ENCODE results near the gene PODXL. TPM values are rescaled to one million over a fixed set of nuclear protein-coding genes. Genes with fewer than 3 reads are reported as not detected.

The PODXL gene
- total RNA-seq, 1 experiment from 2014 or later = 727 TPM

GRCh38 chr7:131530137-131530536 lies 26.3 kb downstream of the PODXL start:
- H2BK20ac ChIP-seq (ENCODE audit: low read depth, low read length, poor library complexity, severe bottlenecking) = no peak overlapping the region
- H3K23ac ChIP-seq (ENCODE audit: insufficient read length, low read depth, low read length) = no peak overlapping the region
- no peak overlapping the region for H3K14ac ChIP-seq (ENCODE audit: insufficient read depth, low read length)
- Mint-ChIP-seq H3K27me3 (ENCODE audit: low read depth) (no peaks in the 10 kb centered on the region), H3K4me1 (peaks cover 68 to 81% of the 10 kb centered on the region in 2 experiments), H3K36me3 (ENCODE audit: insufficient read depth in 1 of 3, low read depth in 3 of 3) (peaks cover 48 to 74% (median 69%) of the 10 kb centered on the region in 3 experiments), H3K27ac (peak overlapping the region in 2 of 3 experiments; percentile 75 to 89; a peak in 3 of 7 replicates), H3K4me3 (peak overlapping the region in 1 of 2 experiments; percentile 56; a peak in 2 of 5 replicates), H3K9me3 (no peaks in the 10 kb centered on the region)
- no peak for DNase-seq
- H4K20me1 ChIP-seq (ENCODE audit: control insufficient read depth, insufficient read depth, insufficient read length) = peaks cover 2% of the 10 kb centered on the region
- no peak overlapping the region for H3K18ac ChIP-seq (ENCODE audit: insufficient read length, low read depth, low read length)
- no peak overlapping the region for H3K9ac ChIP-seq (ENCODE audit: extremely low read depth, insufficient read length, low read length)
- H4K91ac ChIP-seq (ENCODE audit: insufficient read length, low read depth, low read length) = no peak overlapping the region
- H3K79me2 ChIP-seq (ENCODE audit: insufficient read depth, low read length) = peaks cover 82% of the 10 kb centered on the region
- H4K8ac ChIP-seq (replicated peaks; ENCODE audit: insufficient read length, low read depth, low read length) = no peak overlapping the region
- no peak overlapping the region for H2BK15ac ChIP-seq (ENCODE audit: low read depth, low read length)
- no peak overlapping the region for H3K4ac ChIP-seq (ENCODE audit: low read depth, low read length)
- no peak overlapping the region for H3T11ph ChIP-seq (ENCODE audit: low read length)
- no peak overlapping the region for H2AK5ac ChIP-seq (ENCODE audit: insufficient read length, low read length)
- H3K27ac ChIP-seq (ENCODE audit: insufficient read length, low read depth, low read length) = no peak overlapping the region
- no peak for TF ChIP-seq CTCF (conservative IDR thresholded peaks at IDR 0.05)
- no peaks in the 10 kb centered on the region for H3K9me3 ChIP-seq (ENCODE audit: control insufficient read depth, low read depth, low read length)
- no peak overlapping the region for H2AFZ ChIP-seq (ENCODE audit: low read length)
- no peak overlapping the region for H3K56ac ChIP-seq (ENCODE audit: insufficient read length, low read depth, low read length)
- H4K5ac ChIP-seq (ENCODE audit: insufficient read length, low read depth, low read length) = no peak overlapping the region
- H2BK5ac ChIP-seq (ENCODE audit: insufficient read length, low read length) = no peak overlapping the region
- H3K27me3 ChIP-seq (ENCODE audit: insufficient read depth, low read length) = no peaks in the 10 kb centered on the region
- no peak overlapping the region for H2BK120ac ChIP-seq (ENCODE audit: low read depth, low read length, poor library complexity, severe bottlenecking)
- H3K79me1 ChIP-seq (ENCODE audit: insufficient read depth, low read depth, low read length, poor library complexity, severe bottlenecking) = no peaks in the 10 kb centered on the region
- no peak overlapping the region for H3K4me2 ChIP-seq (ENCODE audit: insufficient read depth, insufficient read length, low read length)
- no CpG with 5 or more reads among the region's 6 CpGs for WGBS (ENCODE audit: extremely low coverage, insufficient read length, low lambda C conversion rate)
- no peaks in the 10 kb centered on the region for H3K23me2 ChIP-seq (ENCODE audit: insufficient read length, low read depth, low read length, poor library complexity, severe bottlenecking)
- H3K4me1 ChIP-seq (ENCODE audit: insufficient read depth, low read length) = peaks cover 15% of the 10 kb centered on the region; the same call in 1 of the 2 replicates
- no peak overlapping the region for H2BK12ac ChIP-seq (ENCODE audit: insufficient read length, low read depth, low read length)
